Pancreas (tissue), 10 donors: Measurements from ENCODE around the gene SPEM2. TPM values are rescaled to one million over a fixed set of nuclear protein-coding genes. Genes with fewer than 3 reads are reported as not detected.

ENCODE experiments used
- ATAC-seq, 4 donors: fragments of 200-7000 bp; cut with Tn5 transposase; one replicate each; pipeline versions ENCODE4 v1.8.0 to v1.9.1; 2020; ENCODE audit warnings: mild to moderate bottlenecking in 4 of 4, moderate library complexity in 4 of 4
- DNase-seq, 6 donors: peaks; one replicate each; pipeline ENCODE4 v3.0.0-alpha.2; 2020
- FAIRE-seq: peaks from 2 replicates; lab custom pipeline; 2012; peaks lifted over from hg19 to GRCh38; lab: Jason Lieb, UNC
- H3K27ac ChIP-seq, 4 donors: fragments of 200-600 bp; sonication (generic); 1 replicate in 3 of 4; 2 replicates in 1 of 4; pipeline versions ENCODE4 v1.5.0 to v1.8.0; 2020
- H3K27me3 ChIP-seq, 4 donors: fragments of 200-600 bp; one replicate each; pipeline ENCODE4 v1.8.0; 2021
- H3K36me3 ChIP-seq, 3 donors: fragments of 200-600 bp; sonication (generic) in 1 of 3; one replicate each; pipeline versions ENCODE4 v1.5.0 to v1.8.0; 2020 to 2021
- H3K4me1 ChIP-seq, 3 donors: fragments of 200-600 bp; one replicate each; pipeline ENCODE4 v1.8.0; 2021
- H3K4me3 ChIP-seq, 4 donors: fragments of 200-600 bp; sonication (generic) in 2 of 4; one replicate each; pipeline versions ENCODE4 v1.5.0 to v1.8.0; 2020 to 2021
- H3K9me3 ChIP-seq, 4 donors: fragments of 200-600 bp; one replicate each; pipeline ENCODE4 v1.8.0; 2021
- CTCF ChIP-seq, 4 donors: fragments of 200-600 bp; sonication (generic) in 3 of 4; IDR thresholded peaks; one replicate each; pipeline versions ENCODE4 v1.5.0 to v1.8.0; 2021; ENCODE audit warnings: antibody characterized with exemption in 4 of 4
- WGBS, 2 donors: extraction: QIAGEN DNeasy Blood & Tissue Kit; methylation state at CpG; one replicate each; pipeline ENCODE4 v1.1.7; 2013; 5-methylcytosine and 5-hydroxymethylcytosine counted together
- intact Hi-C, 3 donors: fragments of 100-400 bp; cut with DNase I; formaldehyde crosslinking; loops; one replicate each; pipeline versions ENCODE4 v1.11.1 to v1.14.2; 2022
- polyA plus RNA-seq, 2 donors: library from polyadenylated mRNA; stranded (reverse); fragments of 200-250 nt; gene quantifications; one replicate each; pipeline ENCODE4 v1.2.3, GENCODE V29; 2013
- total RNA-seq, 6 donors: library from RNA; stranded (reverse); fragmentation: NEBNext Ultra II Directional in 4 of 6; extraction: Animal tissue kit (Norgen Biotek cat#: 25700) in 4 of 6; gene quantifications; one replicate each; pipeline versions ENCODE4 v1.2.1 to v1.2.4, GENCODE V29; 2021 to 2023
- donor health status: healthy with polysubstance abuse.
- donor health status: DM: no; HTN: no; CAD: no; lungs with moderate emphysema.
- donor health status: DM: no; HTN: no; CAD: no.
- donor health status: control.
- donor health status: control.
- donor health status: Bipolar disorder and iron deficiency.
- donor health status: DM: yes; HTN: yes; CAD: no.
- donor health status: DM: no; HTN: no; CAD: no.
- donor health status: DM: no; HTN: no; CAD: no.
- donor health status: DM: yes; HTN: yes; CAD: no.

Gene SPEM2
- not detected for total RNA-seq
- not detected for polyA plus RNA-seq

- H3K4me1 ChIP-seq, result no peaks in the 10 kb centered on the region
- no peaks in the 10 kb centered on the region for H3K36me3 ChIP-seq
- no peak for TF ChIP-seq CTCF (IDR thresholded peaks at IDR 0.05)
- H3K9me3 ChIP-seq, result no peaks in the 10 kb centered on the region
- H3K27me3 ChIP-seq, result no peaks in the 10 kb centered on the region
- H3K4me3 ChIP-seq, result no peak within 1 kb of the TSS
- 63 to 79% methylated on average over 7 of the region's 7 CpGs for WGBS, 2 donors
- FAIRE-seq (no peak), ATAC-seq (no peak), DNase-seq (no peak)
- intact Hi-C loops, result no loop called here
- no peak within 1 kb of the TSS for H3K27ac ChIP-seq
These were observed at the start of gene SPEM2 for GRCh38 chr17:7425316-7425715. TSS of gene SPEM2 (plus strand) at chr17:7425616. CDS start at chr17:7425689, 73 bp downstream.

GRCh38 chr17:7379134-7379533, 46.3 kb upstream of the SPEM2 start:
- no peak for TF ChIP-seq CTCF (IDR thresholded peaks at IDR 0.05)
- peaks cover 6 to 11% (median 8%) of the 10 kb centered on the region in 3 donors for H3K4me1 ChIP-seq
- no peak overlapping the region for H3K27ac ChIP-seq
- no peak for DNase-seq
- no peaks in the 10 kb centered on the region for H3K9me3 ChIP-seq
- no peaks in the 10 kb centered on the region for H3K36me3 ChIP-seq
- H3K4me3 ChIP-seq, result no peak overlapping the region
- intact Hi-C loops, result no loop called here
- 92 to 97% methylated on average over 3 of the region's 3 CpGs for WGBS, 2 donors
- FAIRE-seq, result no peak
- no peak for ATAC-seq
- no peaks in the 10 kb centered on the region for H3K27me3 ChIP-seq

- intact Hi-C loops, result no loop called here
- WGBS, 2 donors, result 4 to 6% methylated on average over 7 of the region's 7 CpGs
- TF ChIP-seq CTCF (IDR thresholded peaks at IDR 0.05), result no peak
- DNase-seq (peak; percentile 69 to 79 (median 78)), ATAC-seq (peak; percentile 65 to 85 (median 78)), FAIRE-seq (no peak)
- no peaks in the 10 kb centered on the region for H3K27me3 ChIP-seq
- H3K9me3 ChIP-seq, result no peaks in the 10 kb centered on the region
- no peaks in the 10 kb centered on the region for H3K36me3 ChIP-seq
- peaks cover 6 to 11% (median 8%) of the 10 kb centered on the region in 3 donors for H3K4me1 ChIP-seq
- H3K27ac ChIP-seq, result peak overlapping the region; percentile 56 to 77 (median 74)
- H3K4me3 ChIP-seq, result peak overlapping the region; percentile 55 to 78 (median 64)
These were observed 45.1 kb upstream of the SPEM2 start for GRCh38 chr17:7380321-7380720.

- Histone ChIP-seq H3K27me3 (no peaks in the 10 kb centered on the region), H3K36me3 (no peaks in the 10 kb centered on the region), H3K9me3 (no peaks in the 10 kb centered on the region), H3K4me3 (peak within 1 kb of the TSS; percentile 55 to 78 (median 64)), H3K27ac (peak within 1 kb of the TSS; percentile 56 to 77 (median 74)), H3K4me1 (peaks cover 6 to 11% (median 8%) of the 10 kb centered on the region in 3 donors)
- TF ChIP-seq CTCF (IDR thresholded peaks at IDR 0.05), result no peak
- intact Hi-C loops, result no loop called here
- no peak for FAIRE-seq
- ATAC-seq, result peak; percentile 89 to 93 (median 90)
- peak; percentile 75 to 92 (median 82) for DNase-seq
- 1% methylated on average over 48 to 52 of the region's 52 CpGs for WGBS, 2 donors
These were observed 44.3 kb upstream of the SPEM2 start, which contains the start of gene TNK1 for GRCh38 chr17:7380855-7381683. TSS of gene TNK1 (plus strand) at chr17:7381089. CDS start at chr17:7382927, 1,838 bp downstream.

GRCh38 chr17:7382901-7383300, 42.5 kb upstream of the SPEM2 start:
- FAIRE-seq (no peak), ATAC-seq (no peak)

More at GRCh38 chr17:7382901-7383300, 42.5 kb upstream of the SPEM2 start:
- Histone ChIP-seq H3K4me3 (no peak overlapping the region), H3K9me3 (no peaks in the 10 kb centered on the region), H3K27ac (no peak overlapping the region), H3K36me3 (no peaks in the 10 kb centered on the region), H3K4me1 (peaks cover 6 to 11% (median 8%) of the 10 kb centered on the region in 3 donors), H3K27me3 (no peaks in the 10 kb centered on the region)
- no peak for DNase-seq
- intact Hi-C loops, result no loop called here
- no peak for TF ChIP-seq CTCF (IDR thresholded peaks at IDR 0.05)
- WGBS, 2 donors, result 91 to 93% methylated on average over 10 of the region's 10 CpGs
